Stimulated activated CD8-positive, alpha-beta memory T cell treated with anti-CD3 and anti-CD28 coated beads, Interleukin-4, amount 100 ng/mL, for 48 hours (primary cell): ENCODE results near the gene KRT33A.
"Not testable (repeated sequence)": the region's sequence is repeated elsewhere in the genome, so short reads cannot be mapped to it uniquely, and the experiment has no call there.

ENCODE experiments used
- DNase-seq: peaks from one replicate; pipeline ENCODE4 v3.0.0-alpha.2; 2020

The KRT33A gene

GRCh38 chr17:41350381-41350878, at the start of gene KRT33A:
Gene KRT33A, minus strand, starts transcription at chr17:41350828. Its CDS starts 61 bp downstream, at chr17:41350767.
- not testable (repeated sequence) for DNase-seq

- no peak for DNase-seq
These were observed 46.5 kb upstream of the KRT33A start, which contains the start of gene KRT31 for GRCh38 chr17:41396996-41397660. Gene KRT31, minus strand, starts transcription at chr17:41397608. Its CDS starts 69 bp downstream, at chr17:41397539.

DNA sequence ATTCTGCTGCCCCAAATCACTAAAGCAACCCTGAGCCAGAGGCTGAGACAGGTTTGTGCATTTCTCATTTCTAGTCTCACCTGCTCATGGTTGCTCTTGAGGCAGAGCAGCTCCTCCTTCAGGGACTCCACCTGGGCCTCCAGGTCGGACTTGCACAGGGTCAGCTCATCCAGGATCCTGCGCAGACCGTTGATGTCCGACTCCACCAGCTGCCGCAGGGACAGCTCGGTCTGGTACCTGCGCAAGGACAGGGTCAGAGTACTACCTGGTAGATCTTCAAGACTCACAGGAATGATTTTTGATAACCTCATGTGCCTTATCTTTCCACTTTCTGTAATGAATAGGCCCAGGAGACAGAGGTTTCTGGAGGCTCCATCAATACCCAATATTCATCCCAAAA, 45.7 kb upstream of the KRT33A start:
- DNase-seq = no peak

DNA sequence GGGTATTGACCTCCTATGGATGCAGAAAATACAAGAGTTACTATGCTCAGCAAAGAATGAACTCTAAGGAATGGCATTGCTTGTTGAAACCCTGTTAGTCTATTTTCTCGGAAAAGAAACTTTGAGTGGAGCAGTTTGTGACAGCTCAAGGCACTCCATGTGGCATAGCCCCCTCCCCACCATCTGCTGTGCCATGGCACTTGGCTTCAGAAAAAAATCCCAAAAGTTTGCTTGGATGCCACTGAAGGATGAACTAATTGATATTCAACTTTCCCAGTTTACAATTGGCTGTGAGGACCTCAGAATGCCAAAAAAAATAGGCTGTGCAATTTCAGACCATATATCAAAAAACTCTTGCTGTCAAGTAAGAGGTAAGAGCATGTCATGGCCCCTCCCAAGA, 45.0 kb upstream of the KRT33A start:
- DNase-seq = no peak

DNA sequence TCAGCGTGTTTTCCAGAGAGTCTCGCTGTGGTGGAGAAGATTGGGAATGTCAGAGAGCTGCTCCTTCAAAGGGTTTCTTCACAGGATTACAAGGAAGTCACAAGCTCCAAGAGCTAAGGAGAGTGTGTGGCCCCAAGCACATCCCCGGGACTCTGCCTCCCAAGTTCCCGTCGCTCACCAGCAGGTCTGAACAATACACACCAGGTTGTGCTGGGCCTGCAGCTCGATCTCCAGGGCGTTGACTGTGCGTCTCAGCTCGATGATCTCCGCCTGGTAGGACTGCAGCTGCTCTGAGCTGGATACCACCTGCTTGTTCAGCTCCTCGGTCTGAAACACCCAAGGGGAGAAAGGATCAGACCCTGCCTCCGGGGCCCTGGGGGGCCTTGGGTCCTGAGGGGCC, 44.4 kb upstream of the KRT33A start:
- not testable (repeated sequence) for DNase-seq

GRCh38 chr17:41394254-41394996, 43.8 kb upstream of the KRT33A start:
- no peak for DNase-seq

DNA sequence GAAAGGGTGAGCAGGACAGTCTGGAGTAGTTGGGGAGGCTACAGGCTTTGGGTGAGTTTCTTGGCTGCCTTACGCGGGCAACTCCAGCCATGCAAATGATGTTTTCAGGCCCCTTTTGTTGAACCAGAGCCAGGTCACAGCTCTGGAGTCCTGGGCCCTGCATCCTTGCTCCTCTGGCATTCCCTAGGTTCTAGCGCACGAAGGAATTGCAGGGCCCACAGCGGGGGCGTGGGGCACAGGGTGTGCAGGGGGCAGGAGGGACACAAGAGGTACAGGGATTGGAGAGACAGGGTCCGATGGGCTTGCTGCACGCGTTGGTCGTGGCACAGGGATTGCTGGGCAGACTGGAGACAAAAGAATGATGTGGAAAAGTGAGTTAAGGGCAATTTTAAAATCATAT, 43.2 kb upstream of the KRT33A start:
- no peak for DNase-seq

DNA sequence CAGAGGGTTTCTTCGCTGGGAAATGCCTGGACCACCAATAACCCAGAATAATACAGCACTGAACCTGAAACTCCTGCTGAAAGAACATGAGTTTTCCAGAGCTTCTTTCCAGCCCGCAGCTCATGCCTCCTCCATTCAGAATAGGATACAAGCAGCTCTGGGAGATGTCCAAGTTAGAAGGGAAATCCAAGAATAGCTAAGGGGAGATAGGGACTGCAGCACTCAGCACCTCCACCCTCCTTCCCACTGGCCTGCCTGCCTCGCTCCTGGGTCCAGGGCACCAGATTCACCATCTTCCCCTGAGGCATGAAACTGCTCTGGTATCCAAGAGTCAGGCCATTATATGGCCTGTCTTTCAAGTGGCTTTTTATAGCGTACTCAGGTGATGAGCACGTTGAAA, 42.7 kb upstream of the KRT33A start:
- DNase-seq = no peak

- DNase-seq = no peak
These were observed 41.6 kb upstream of the KRT33A start for GRCh38 chr17:41392278-41392677.

- no peak for DNase-seq
These were observed 40.9 kb upstream of the KRT33A start for GRCh38 chr17:41391535-41391934.

GRCh38 chr17:41390411-41390938, 39.8 kb upstream of the KRT33A start:
- no peak for DNase-seq

DNA sequence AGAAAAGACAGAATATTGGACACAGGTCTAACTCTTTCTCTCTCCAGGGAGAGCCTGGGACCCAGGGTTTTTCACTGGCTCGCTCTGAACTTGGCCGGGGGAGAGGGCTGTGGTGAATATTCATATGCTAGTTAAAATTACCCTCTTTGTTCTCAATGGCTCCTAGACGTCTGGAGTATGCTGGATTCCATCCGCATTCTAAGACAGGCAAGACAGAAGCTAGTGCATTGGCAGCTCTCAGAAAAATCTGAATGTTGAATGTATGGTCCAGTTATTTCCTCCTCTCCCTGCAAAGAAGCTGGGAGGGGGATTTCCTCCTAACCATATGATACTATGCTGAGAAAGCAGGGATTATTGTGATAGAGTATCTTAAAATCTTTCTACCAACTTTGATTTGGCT, 37.0 kb upstream of the KRT33A start:
- DNase-seq = no peak

DNA sequence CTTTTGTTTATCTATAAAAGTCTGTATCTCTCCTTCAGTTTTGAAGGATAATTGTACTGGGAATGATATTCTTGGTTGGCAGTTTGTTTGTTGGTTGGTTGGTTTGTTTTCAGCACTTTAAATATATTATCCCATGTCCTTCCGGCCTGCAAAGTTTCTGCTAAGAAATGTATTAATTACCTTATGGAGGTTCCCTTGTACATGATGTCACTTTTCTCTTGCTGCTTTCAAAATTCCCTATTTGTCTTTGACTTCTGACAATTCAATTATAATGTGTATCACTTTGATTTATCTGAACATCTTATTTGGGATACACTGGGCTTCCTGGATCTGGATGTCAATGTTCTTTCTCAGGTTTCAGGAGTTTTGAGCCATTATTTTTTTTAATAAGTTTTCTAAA, 35.6 kb upstream of the KRT33A start:
- no peak for DNase-seq

GRCh38 chr17:41383690-41384089, 33.1 kb upstream of the KRT33A start:
- DNase-seq = no peak

GRCh38 chr17:41382394-41382793, 31.8 kb upstream of the KRT33A start:
- no peak for DNase-seq

- DNase-seq = not testable (repeated sequence)
These were observed 31.3 kb upstream of the KRT33A start, which contains the start of gene KRT34 for GRCh38 chr17:41381943-41382342. Gene KRT34, minus strand, starts transcription at chr17:41382306. Its CDS starts 60 bp downstream, at chr17:41382246.

DNA sequence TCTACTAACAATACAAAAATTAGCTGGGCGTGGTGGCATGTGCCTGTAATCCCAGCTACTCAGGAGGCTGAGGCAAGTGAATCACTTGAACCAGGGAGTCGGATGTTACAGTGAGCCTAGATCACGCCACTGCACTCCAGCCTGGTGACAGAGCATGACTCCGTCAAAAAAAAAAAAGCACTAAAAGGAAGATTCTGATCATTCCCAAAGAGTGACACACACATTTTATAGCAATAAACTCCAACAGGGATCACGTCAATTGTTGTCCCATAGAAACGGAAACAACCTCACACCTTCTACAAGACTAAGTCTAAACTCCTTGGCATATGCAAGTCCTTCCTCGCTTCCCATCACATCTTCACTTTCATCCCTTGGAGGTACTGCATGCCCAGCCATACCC, 29.5 kb upstream of the KRT33A start:
- not testable (repeated sequence) for DNase-seq

DNA sequence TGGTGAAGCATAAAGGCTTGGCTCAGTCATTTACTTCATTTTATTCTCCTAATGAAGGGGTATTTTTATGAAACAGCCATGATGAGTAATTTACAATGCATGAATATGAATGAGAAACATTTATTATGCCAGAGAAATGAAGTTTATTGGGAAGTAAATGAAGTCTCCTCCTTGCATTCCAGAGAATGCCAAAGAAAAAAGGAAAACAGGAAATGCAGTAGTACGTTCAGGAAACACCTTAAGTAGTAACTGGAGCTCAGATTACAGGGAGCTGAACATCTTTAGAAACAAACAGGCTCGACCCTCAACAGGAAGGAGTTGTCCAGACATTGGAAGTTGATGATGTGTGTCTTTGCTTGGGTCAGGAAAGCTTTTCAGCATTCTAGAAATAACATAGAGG, 26.9 kb upstream of the KRT33A start:
- DNase-seq = no peak

GRCh38 chr17:41369713-41370112, 19.1 kb upstream of the KRT33A start, which contains the start of gene KRT33B:
Gene KRT33B, minus strand, starts transcription at chr17:41369813. Its CDS starts 63 bp downstream, at chr17:41369750.
- DNase-seq = no peak

DNA sequence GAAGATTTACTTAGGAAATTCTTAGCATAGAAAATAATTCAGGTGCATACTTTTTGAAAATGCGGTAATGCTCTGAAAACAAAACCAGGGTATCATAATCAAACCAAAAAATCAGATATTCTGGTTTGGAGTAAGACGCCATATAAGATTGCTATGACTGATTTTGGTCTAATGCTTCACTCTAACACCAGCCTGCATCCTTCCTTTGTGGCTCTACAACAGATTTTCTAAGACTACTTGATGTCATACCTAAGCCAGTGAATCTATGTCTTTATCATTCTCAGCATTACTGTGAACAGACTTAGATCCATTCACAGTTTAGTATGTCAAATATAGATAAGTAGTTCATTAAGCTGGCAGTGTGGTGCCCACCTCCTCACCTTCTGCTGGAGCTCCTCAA, 18.4 kb upstream of the KRT33A start:
- DNase-seq = no peak

- DNase-seq = no peak
These were observed 16.9 kb upstream of the KRT33A start for GRCh38 chr17:41367426-41368075.

DNA sequence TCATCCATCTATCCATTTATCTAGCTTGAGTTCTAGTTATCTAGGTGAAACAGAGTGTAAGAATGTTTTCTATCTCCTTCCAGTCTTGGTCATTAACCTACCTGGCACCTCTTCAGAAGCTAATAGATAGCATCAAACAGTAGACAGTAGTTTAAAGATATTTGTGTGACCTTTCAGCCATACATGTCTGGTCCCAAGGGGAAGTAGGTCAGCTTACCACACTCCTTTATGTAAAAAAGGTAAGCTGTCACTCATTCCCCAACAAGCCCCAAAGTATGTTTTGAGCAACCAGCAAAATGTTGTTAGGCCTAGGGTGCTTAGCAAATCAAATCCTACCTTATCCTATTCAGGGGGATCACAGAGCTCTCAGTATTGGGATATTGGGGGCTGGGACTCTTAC, 15.4 kb upstream of the KRT33A start:
- no peak for DNase-seq

- DNase-seq = no peak
These were observed 13.3 kb upstream of the KRT33A start for GRCh38 chr17:41363881-41364280.
